HG03060 (cell line): Measurements from ENCODE around the gene PRPF40B.
"Not testable (repeated sequence)": the region's sequence is repeated elsewhere in the genome, so short reads cannot be mapped to it uniquely, and the experiment has no call there.

ENCODE experiments used
- ATAC-seq: cut with Tn5 transposase; IDR thresholded peaks from one replicate; pipeline ENCODE4 v1.9.1; 2021; ENCODE audit warnings: low read depth, moderate number of reproducible peaks; ENCODE audit not compliant: unreplicated experiment

PRPF40B gene

GRCh38 chr12:49623142-49623904 lies at the start of gene PRPF40B:
Gene PRPF40B, plus strand, starts transcription at chr12:49623561. Its CDS starts 30 bp downstream, at chr12:49623591.
- ATAC-seq, result no peak

GRCh38 chr12:49577589-49578315 lies 45.6 kb upstream of the PRPF40B start:
- ATAC-seq, result no peak

- ATAC-seq, result no peak
Observed at GRCh38 chr12:49578471-49579112, 44.8 kb upstream of the PRPF40B start.

GRCh38 chr12:49580572-49581535 lies 42.5 kb upstream of the PRPF40B start:
- ATAC-seq, result no peak

GRCh38 chr12:49582201-49582600 lies 41.2 kb upstream of the PRPF40B start:
- ATAC-seq, result no peak

- ATAC-seq, result no peak
Observed at GRCh38 chr12:49582850-49583249, 40.5 kb upstream of the PRPF40B start.

- no peak for ATAC-seq
Observed at GRCh38 chr12:49583366-49584094, 39.8 kb upstream of the PRPF40B start.

- no peak for ATAC-seq
Observed at GRCh38 chr12:49584591-49584990, 38.8 kb upstream of the PRPF40B start.

GRCh38 chr12:49585477-49586459 lies 37.6 kb upstream of the PRPF40B start:
- ATAC-seq, result no peak

GRCh38 chr12:49587174-49587908 lies 36.0 kb upstream of the PRPF40B start:
- no peak for ATAC-seq

GRCh38 chr12:49588281-49588680 lies 35.1 kb upstream of the PRPF40B start:
- no peak for ATAC-seq

GRCh38 chr12:49588721-49589516 lies 34.4 kb upstream of the PRPF40B start:
- ATAC-seq, result no peak

GRCh38 chr12:49598527-49598926 lies 24.8 kb upstream of the PRPF40B start:
- ATAC-seq, result no peak

- no peak for ATAC-seq
Observed at GRCh38 chr12:49599961-49600360, 23.4 kb upstream of the PRPF40B start.

GRCh38 chr12:49603721-49604120 lies 19.6 kb upstream of the PRPF40B start:
- no peak for ATAC-seq

GRCh38 chr12:49604856-49605255 lies 18.5 kb upstream of the PRPF40B start:
- no peak for ATAC-seq

GRCh38 chr12:49605539-49605938 lies 17.8 kb upstream of the PRPF40B start, which contains the start of gene FAM186B:
Gene FAM186B, minus strand, starts transcription at chr12:49605639. Its CDS starts 162 bp downstream, at chr12:49605477.
- ATAC-seq, result not testable (repeated sequence)
